ENCODE data around the gene GAR1. TPM values are rescaled to one million over a fixed set of nuclear protein-coding genes. Genes with fewer than 3 reads are reported as not detected.
A peak's percentile ranks its signal among the peaks of the same experiment; 100 is the strongest.
"Not testable (repeated sequence)": the region's sequence is repeated elsewhere in the genome, so short reads cannot be mapped to it uniquely, and the experiment has no call there.

The GAR1 gene
- total RNA-seq: 10 to 100 TPM; 26.1 to 27.5 TPM

- DNase-seq: peak; percentile 93
These were observed at the start of gene GAR1 for GRCh38 chr4:109815151-109816081. GAR1 (plus strand) TSS chr4:109815762; CDS start chr4:109816165, 403 bp downstream.

GRCh38 chr4:109782092-109782491 lies 33.5 kb upstream of the GAR1 start:
- H3K9me3 Mint-ChIP-seq, POLR2A ChIA-PET: not testable (repeated sequence)

More at GRCh38 chr4:109815151-109816081, at the start of gene GAR1:
- H3K36me3 Mint-ChIP-seq (ENCODE audit: low read depth): peaks cover 44% of the 10 kb centered on the region
- H3K9me3 Mint-ChIP-seq: no peaks in the 10 kb centered on the region
- ChIA-PET POLR2A (interaction anchor here (0.7 to 4.5 kb wide), 7 partner anchors 10 to 392 kb away, joined by 3 to 29 read pairs (median 4); partner anchors contain the start of genes CASP6, MCUB and SEC24B), CTCF (interaction anchor here (0.8 to 2.9 kb wide), 5 partner anchors 11 to 382 kb away, joined by 3 to 15 read pairs (median 11); partner anchors contain the start of gene SEC24B)
- H3K27ac Mint-ChIP-seq: peak within 1 kb of the TSS; percentile 97
- peak within 1 kb of the TSS; percentile 98 for H3K4me3 Mint-ChIP-seq
- no peaks in the 10 kb centered on the region for H3K27me3 Mint-ChIP-seq
- H3K4me1 Mint-ChIP-seq: peaks cover 69% of the 10 kb centered on the region

GRCh38 chr4:109786846-109787245 lies 28.7 kb upstream of the GAR1 start:
- Mint-ChIP-seq H3K4me3 (no peak overlapping the region), H3K27ac (no peak overlapping the region), H3K27me3 (peaks cover 27% of the 10 kb centered on the region), H3K36me3 (ENCODE audit: low read depth) (no peaks in the 10 kb centered on the region), H3K9me3 (peaks cover 2% of the 10 kb centered on the region), H3K4me1 (no peaks in the 10 kb centered on the region)
- ChIA-PET CTCF (no interaction called here), POLR2A (no interaction called here)
- no peak for DNase-seq

More at GRCh38 chr4:109782092-109782491, 33.5 kb upstream of the GAR1 start:
- H3K27ac Mint-ChIP-seq; H3K4me3 Mint-ChIP-seq; H3K4me1 Mint-ChIP-seq; H3K36me3 Mint-ChIP-seq (ENCODE audit: low read depth); CTCF ChIA-PET; DNase-seq: not testable (repeated sequence)
- H3K27me3 Mint-ChIP-seq: peaks cover 27% of the 10 kb centered on the region

- H3K4me1 Mint-ChIP-seq: no peaks in the 10 kb centered on the region
- CTCF ChIA-PET: no interaction called here
- POLR2A ChIA-PET: no interaction called here
- peaks cover 2% of the 10 kb centered on the region for H3K9me3 Mint-ChIP-seq
- no peak overlapping the region for H3K4me3 Mint-ChIP-seq
- DNase-seq: no peak
- H3K27me3 Mint-ChIP-seq: peaks cover 25% of the 10 kb centered on the region
- H3K27ac Mint-ChIP-seq: no peak overlapping the region
- H3K36me3 Mint-ChIP-seq (ENCODE audit: low read depth): no peaks in the 10 kb centered on the region
These were observed 27.8 kb upstream of the GAR1 start for GRCh38 chr4:109787807-109788206.

GRCh38 chr4:109795059-109795458 lies 20.5 kb upstream of the GAR1 start:
- H3K27me3 Mint-ChIP-seq: peaks cover 25% of the 10 kb centered on the region
- peaks cover 6% of the 10 kb centered on the region for H3K9me3 Mint-ChIP-seq
- no peak overlapping the region for H3K27ac Mint-ChIP-seq
- CTCF ChIA-PET: interaction anchor here (1.0 kb wide), 1 partner anchor 31 kb away, joined by 3 read pairs; no protein-coding TSS in a partner anchor
- H3K4me1 Mint-ChIP-seq: no peaks in the 10 kb centered on the region
- no peak overlapping the region for H3K4me3 Mint-ChIP-seq
- POLR2A ChIA-PET: no interaction called here
- no peaks in the 10 kb centered on the region for H3K36me3 Mint-ChIP-seq (ENCODE audit: low read depth)
- no peak for DNase-seq

GRCh38 chr4:109798866-109799265 lies 16.7 kb upstream of the GAR1 start:
- no peak overlapping the region for H3K27ac Mint-ChIP-seq
- no peak for DNase-seq
- ChIA-PET CTCF (no interaction called here), POLR2A (interaction anchor here (1.2 kb wide), 1 partner anchor 366 kb away, joined by 3 read pairs; no protein-coding TSS in a partner anchor)
- H3K27me3 Mint-ChIP-seq: peaks cover 15% of the 10 kb centered on the region
- H3K4me1 Mint-ChIP-seq: no peaks in the 10 kb centered on the region
- H3K9me3 Mint-ChIP-seq: peaks cover 6% of the 10 kb centered on the region
- no peak overlapping the region for H3K4me3 Mint-ChIP-seq
- H3K36me3 Mint-ChIP-seq (ENCODE audit: low read depth): no peaks in the 10 kb centered on the region

GRCh38 chr4:109801099-109801789 lies 14.3 kb upstream of the GAR1 start:
- ChIA-PET POLR2A (no interaction called here), CTCF (no interaction called here)
- no peaks in the 10 kb centered on the region for H3K36me3 Mint-ChIP-seq (ENCODE audit: low read depth)
- no peak for DNase-seq
- no peaks in the 10 kb centered on the region for H3K4me1 Mint-ChIP-seq
- peaks cover 10% of the 10 kb centered on the region for H3K27me3 Mint-ChIP-seq
- H3K4me3 Mint-ChIP-seq: no peak overlapping the region
- H3K27ac Mint-ChIP-seq: no peak overlapping the region
- peaks cover 2% of the 10 kb centered on the region for H3K9me3 Mint-ChIP-seq

- Mint-ChIP-seq H3K4me3 (no peak within 1 kb of the TSS), H3K4me1 (no peaks in the 10 kb centered on the region), H3K36me3 (ENCODE audit: low read depth) (no peaks in the 10 kb centered on the region), H3K27me3 (peaks cover 8% of the 10 kb centered on the region), H3K9me3 (no peaks in the 10 kb centered on the region), H3K27ac (no peak within 1 kb of the TSS)
- ChIA-PET CTCF (interaction anchor here (1.5 kb wide), 1 partner anchor 369 kb away, joined by 6 read pairs; the partner anchor contains the start of gene SEC24B), POLR2A (no interaction called here)
- no peak for DNase-seq
These were observed 13.7 kb upstream of the GAR1 start, which contains the start of gene CFI for GRCh38 chr4:109801895-109802319. CFI (minus strand) TSS chr4:109801999; CDS start chr4:109801971, 28 bp downstream.

- CTCF ChIA-PET: interaction anchor here (0.7 to 1.6 kb wide), 9 partner anchors 8 to 377 kb away, joined by 3 to 5 read pairs (median 3); partner anchors contain the start of genes CASP6, GAR1 and SEC24B
- H3K9me3 Mint-ChIP-seq: no peaks in the 10 kb centered on the region
- H3K27ac Mint-ChIP-seq: no peak overlapping the region
- POLR2A ChIA-PET: interaction anchor here (1.0 kb wide), 1 partner anchor 245 kb away, joined by 3 read pairs; the partner anchor contains the start of gene MCUB
- H3K27me3 Mint-ChIP-seq: no peaks in the 10 kb centered on the region
- no peak overlapping the region for H3K4me3 Mint-ChIP-seq
- no peaks in the 10 kb centered on the region for H3K4me1 Mint-ChIP-seq
- H3K36me3 Mint-ChIP-seq (ENCODE audit: low read depth): no peaks in the 10 kb centered on the region
- no peak for DNase-seq
These were observed 11.5 kb upstream of the GAR1 start for GRCh38 chr4:109803924-109804571.

GRCh38 chr4:109809655-109810054 lies 5.9 kb upstream of the GAR1 start:
- POLR2A ChIA-PET: no interaction called here
- Mint-ChIP-seq H3K27ac (no peak overlapping the region), H3K9me3 (no peaks in the 10 kb centered on the region), H3K4me3 (no peak overlapping the region), H3K36me3 (ENCODE audit: low read depth) (no peaks in the 10 kb centered on the region), H3K27me3 (no peaks in the 10 kb centered on the region), H3K4me1 (peaks cover 19% of the 10 kb centered on the region)
- no peak for DNase-seq
- CTCF ChIA-PET: interaction anchor here (1.4 kb wide), 1 partner anchor 376 kb away, joined by 3 read pairs; the partner anchor contains the start of gene SEC24B

GRCh38 chr4:109810552-109811387 lies 4.8 kb upstream of the GAR1 start:
- Mint-ChIP-seq H3K27me3 (no peaks in the 10 kb centered on the region), H3K27ac (no peak overlapping the region), H3K9me3 (no peaks in the 10 kb centered on the region), H3K36me3 (ENCODE audit: low read depth) (peaks cover 5% of the 10 kb centered on the region), H3K4me1 (peaks cover 25% of the 10 kb centered on the region), H3K4me3 (no peak overlapping the region)
- CTCF ChIA-PET: no interaction called here
- DNase-seq: no peak
- POLR2A ChIA-PET: no interaction called here

- ChIA-PET POLR2A (interaction anchor here (1.0 kb wide), 1 partner anchor 81 kb away, joined by 3 read pairs; no protein-coding TSS in a partner anchor), CTCF (interaction anchor here (1.1 kb wide), 1 partner anchor 14 kb away, joined by 3 read pairs; no protein-coding TSS in a partner anchor)
- Mint-ChIP-seq H3K4me1 (peaks cover 35% of the 10 kb centered on the region), H3K36me3 (ENCODE audit: low read depth) (peaks cover 10% of the 10 kb centered on the region), H3K4me3 (no peak overlapping the region), H3K9me3 (no peaks in the 10 kb centered on the region), H3K27ac (no peak overlapping the region), H3K27me3 (no peaks in the 10 kb centered on the region)
- no peak for DNase-seq
These were observed 3.9 kb upstream of the GAR1 start for GRCh38 chr4:109811707-109812106.

Data from activated CD4-positive, alpha-beta memory T cell treated with anti-CD3 and anti-CD28 coated beads, Interleukin-2, amount 10 ng/mL, durations not matched to agents 7 days and 5 days (primary cell).